Measurements from ENCODE around the gene CPT2.

Gene CPT2

DNA sequence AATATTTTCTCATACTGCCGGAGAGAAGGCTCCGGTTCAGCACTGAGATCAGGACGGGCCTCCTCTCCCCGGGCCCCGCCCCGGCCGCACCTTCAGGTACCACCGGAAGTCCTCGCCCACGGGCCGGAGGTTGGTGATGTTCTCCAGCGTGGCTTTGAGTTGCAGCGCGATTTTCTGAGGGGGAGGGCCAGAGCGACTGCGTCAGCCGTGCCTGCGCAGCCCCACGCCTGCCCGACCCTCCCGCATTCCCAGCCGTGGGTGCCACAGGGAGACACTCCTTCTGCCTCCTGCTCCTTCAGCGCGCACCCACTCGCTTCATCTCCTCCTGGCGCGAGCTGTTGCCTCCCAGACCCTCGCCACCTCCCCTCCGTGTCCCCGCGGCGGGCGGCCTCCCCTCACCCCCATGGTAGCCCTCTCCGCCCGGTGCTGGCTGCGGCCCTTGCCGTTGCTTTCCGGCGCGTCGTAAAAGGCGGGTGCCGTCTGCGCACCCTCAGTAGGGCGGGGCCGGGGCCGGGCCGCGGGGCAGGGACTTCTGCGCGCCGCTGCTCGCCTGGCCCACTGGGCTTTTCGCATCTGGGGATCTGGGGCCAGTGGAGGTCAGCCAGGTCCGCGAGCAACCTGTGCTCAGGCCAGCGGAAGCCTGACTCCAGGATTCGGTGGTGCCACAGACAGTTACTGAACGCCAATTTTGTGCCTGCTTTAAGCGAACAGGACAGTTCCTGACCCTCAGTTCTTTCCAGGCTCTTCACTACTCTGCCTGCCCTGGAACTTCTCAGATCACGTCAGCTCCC is 23.7 kb downstream of the CPT2 start, which contains the start of gene CZIB:
Gene CZIB (minus strand): TSS at position 464 of the 791 bp plus-strand sequence. CDS start 59 bp downstream, at position 405.
- DNase-seq = peak; percentile 97

DNA sequence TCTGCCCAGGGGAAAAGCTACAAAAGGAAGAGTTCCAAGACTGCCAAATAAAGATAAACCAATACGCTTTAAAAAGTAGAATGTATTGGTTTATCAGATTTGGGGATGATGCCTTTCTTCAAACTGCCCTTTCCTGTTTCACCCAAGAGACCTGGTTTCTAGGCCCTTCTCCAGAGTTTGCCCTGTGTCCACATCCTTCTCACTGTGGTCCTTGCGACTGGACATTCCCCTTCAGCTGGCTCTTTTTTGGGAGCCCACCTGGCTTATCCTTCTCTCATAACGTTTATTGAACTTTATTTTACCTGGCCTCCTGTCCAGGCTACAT is 24.3 kb downstream of the CPT2 start:
- no peak for DNase-seq

DNA sequence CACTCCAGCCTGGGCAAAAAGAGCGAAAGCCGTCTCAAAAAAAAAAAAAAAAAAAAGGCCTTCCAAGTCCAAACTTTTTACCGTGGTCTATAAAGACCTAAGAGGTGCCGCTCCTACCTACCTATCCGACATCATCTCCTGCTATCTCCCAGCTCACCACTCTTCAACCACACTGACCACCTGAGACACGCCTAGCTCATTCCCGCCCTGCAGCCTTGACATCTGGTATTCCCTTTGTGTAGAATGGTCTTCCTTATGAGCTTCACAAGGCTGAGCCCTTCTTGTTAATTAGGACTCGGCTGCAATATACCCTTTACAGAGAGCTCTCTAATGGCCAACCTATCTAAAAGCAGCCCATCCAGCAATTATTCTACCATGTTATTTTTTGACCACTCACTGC is 41.0 kb downstream of the CPT2 start:
- no peak for DNase-seq

DNA sequence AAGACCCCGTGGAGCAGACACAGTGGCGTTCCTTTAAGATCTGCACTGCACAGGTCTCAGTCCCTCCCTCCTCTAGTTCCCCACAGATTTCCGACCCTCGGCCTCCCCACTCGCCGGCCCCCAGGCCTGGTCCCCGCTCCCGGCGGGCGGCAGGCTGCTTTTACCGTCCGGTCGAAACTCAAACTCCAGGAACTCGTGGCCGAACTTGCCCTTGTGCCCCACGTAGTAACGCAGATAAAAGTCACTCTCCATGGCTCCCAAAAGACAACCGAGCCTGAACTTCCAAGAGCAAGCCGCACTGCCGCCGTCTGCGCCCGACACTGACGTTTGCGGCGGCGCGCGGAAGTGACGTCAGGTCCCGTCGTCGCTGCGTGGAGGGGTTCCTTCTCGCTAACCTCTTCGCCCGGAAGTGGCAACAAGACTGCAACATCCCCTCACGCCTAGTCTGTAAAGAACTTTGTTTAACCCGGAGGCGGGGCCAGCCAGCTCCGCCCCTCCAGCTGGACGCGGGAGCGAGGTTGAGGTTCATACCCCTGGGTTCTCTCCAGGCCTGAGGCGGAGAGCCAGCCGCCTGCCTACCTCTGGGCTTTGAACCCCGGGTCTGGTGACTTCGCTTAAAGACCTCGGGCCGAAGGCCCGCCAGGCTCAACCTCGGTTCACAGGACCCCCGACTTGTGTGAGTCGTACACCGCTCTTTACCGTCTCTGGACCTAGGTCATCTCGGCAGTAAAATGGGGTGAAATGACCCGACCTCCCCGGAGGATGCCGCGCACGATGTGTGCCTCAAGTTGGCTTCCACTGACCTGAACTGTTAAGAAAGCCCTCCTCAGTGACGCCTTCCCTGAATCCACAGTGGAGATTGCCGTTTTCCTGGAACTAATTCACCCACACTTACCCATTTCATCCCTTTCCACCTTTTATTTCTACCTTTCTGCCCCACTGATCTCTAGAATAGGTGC is 41.9 kb downstream of the CPT2 start, which contains the start of gene MAGOH:
Gene MAGOH (minus strand): TSS at position 322 of the 959 bp plus-strand sequence. CDS start 70 bp downstream, at position 252.
- DNase-seq = peak; percentile 94

DNA sequence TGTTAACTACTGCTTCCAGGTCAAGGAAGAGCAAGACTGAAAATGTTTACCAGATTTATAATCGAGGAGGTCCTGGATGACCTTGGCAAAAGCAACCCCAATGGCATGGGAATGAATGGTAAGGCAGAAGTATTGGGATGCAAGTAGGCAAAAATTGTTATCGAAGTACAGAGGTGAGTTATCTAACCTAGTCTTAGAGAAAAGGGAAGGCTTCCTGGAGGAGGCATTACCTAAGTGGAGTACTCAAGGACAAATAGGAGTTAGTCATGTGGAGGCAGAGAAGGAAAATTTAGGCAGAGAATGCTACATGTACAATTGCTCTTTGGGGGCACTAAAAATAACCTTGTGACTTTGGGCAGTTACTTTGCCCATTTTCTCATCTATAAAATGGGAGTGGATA is 45.2 kb downstream of the CPT2 start:
- no peak for DNase-seq

DNA sequence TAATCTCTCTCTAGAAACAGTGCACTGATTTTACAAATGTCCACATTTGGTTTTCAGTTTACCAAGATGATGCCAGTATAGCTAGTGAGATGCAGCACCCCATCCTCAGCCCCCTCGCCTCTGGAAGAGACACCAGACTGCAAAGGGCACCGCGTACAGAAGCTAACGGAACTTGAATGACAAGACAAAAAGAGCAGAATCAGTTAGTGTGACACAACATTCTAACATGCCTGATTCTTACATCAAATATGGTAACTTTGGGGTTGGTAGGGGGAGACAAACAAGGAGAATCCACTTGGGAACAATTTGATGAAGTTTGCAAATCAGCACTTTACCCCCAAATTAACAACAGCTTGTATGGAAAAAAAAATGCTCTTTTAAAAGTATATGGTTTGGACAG is 45.8 kb downstream of the CPT2 start:
- no peak for DNase-seq

DNA sequence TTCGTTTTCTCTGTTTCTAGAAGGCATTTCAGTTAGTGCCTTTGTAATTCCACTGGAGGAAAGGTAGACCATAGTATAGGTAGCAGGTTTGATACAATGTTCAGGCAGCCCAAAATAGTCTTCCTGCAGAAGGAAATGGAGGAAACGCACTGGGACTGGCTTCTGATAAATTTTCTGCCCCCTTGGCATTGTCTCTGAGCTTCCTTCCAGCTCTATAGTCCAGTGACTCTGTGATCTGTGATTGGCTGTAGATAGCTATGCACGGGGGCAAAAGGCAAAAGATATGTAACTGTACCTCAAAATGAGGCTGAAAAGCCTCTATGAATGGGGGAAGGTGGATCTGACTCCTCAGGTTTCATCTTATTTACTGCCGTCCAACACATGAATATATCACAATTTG is 47.5 kb downstream of the CPT2 start:
- no peak for DNase-seq

DNA sequence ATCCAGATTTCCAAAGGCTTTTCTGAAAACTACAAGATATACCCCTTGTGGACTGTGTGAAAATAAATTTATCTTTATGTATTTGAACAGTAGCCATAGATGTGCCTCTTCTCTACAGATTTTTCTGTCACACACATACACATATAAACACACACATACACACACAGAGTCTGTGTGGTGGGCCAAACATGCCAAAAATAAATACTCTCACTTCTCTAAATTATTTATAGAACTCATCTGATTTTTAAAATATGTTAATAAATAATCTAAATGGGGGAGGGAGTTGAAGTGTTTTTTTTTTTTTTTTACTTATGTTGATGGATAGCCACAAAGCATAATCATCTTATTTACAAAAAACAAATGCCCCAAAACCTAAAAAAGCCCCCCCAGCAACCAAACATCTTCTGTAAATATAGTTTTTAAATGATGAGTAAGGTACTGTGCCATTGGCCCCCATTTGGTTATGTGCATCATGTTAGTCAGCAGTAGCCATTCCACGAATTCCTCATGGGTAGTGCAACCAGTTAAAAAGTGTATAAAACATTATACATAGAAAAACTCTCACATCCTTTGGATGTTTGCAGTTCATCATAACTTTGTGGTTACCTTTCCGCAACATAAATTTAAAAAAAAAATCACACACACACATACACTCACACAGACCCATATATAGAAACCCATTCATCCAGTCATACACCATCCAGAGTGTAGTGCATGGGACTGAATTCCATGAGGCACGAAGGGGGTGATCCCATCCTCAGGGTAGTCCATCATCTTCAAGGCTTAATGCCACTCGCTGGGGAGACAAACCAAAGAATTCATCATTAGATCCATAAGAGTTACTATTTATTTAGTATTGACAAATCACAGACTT is 49.9 kb downstream of the CPT2 start:
- DNase-seq = no peak

DNA sequence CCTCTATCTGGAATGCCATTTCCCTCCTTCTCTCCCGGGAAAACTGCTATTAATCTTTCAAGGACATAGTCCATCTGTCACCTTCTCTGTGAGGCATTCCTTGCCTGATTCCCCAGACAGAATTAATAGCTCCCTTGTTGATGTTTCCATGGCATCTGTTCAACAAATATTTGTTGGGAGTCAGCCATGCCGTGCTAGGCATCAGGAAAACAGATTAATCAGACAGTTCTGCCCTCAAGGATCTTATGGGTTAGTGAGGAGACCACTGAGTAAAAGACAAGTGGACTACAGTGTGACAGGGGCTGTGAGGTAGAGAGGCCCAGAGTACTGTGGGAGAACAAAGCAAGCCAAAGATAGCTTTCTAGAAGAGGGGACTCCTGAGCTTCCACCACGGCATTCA is 53.1 kb downstream of the CPT2 start:
- DNase-seq = no peak

DNA sequence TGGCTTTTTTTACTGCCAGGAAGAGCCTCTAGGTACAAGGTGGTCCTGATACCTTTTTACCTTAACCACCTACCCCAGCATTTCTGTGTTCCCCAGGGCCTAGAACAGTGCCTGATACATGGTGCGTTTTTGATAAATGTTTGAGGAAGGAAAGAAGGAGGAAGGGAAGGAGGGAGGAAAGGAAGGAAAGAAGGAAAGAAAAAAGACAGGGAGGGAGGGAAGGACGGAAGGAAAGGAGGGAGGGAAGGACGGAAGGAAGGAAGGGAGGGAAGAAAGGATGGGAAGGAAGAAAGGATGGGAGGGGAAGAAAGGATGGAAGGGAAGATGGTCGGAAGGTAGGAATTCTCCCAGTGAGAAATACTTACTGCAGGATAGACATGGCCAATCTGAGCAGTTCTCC is 53.7 kb downstream of the CPT2 start:
- no peak for DNase-seq

DNA sequence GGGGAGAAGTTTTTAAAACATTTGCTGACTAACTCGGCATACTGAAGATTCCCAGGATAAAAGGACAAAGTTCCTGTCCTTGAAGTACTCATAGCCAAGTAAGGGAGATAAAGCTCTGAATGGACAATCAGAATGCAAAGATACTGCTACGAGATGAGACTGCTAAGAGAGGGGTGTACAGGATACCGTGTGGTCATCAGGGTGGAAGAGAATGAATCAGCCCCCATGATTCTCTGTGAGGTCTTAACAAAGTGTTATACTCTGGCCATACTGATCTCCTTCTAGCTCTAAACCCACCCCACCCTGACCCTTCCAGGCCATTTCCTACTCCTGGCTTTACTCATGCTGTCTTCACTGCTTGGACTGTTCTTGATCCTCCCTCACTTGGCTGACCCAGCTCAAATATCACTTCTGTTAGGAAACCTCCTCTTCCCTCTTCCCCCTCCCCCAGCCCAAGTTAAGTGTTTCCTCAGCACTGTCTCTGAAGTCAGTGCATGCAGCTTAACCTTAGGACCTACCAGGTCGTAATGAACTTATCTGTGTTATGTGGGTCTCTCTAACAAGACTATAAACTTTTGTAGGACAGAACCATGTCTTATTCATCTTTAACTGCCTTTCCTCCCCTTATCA is 57.5 kb downstream of the CPT2 start:
- DNase-seq = no peak

DNA sequence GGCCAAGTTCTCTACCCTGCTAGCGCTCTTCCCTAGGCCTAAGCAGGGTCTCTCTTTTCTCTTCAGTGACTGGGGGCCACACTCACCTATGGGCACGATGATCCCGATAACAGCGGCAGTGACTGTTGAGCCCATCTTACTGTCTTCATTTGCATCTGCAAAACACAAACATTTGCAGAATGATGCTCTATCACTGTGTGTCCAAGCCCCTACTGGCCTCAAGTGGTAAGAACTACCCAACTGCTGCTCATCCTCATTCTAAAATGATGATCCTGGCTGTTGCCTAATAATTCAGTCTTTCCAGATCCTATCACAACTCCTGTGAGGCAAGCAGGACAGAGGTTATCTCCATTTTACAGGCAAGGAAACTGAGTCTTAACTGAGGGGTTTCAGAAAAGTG is 58.4 kb downstream of the CPT2 start:
- DNase-seq = no peak

DNA sequence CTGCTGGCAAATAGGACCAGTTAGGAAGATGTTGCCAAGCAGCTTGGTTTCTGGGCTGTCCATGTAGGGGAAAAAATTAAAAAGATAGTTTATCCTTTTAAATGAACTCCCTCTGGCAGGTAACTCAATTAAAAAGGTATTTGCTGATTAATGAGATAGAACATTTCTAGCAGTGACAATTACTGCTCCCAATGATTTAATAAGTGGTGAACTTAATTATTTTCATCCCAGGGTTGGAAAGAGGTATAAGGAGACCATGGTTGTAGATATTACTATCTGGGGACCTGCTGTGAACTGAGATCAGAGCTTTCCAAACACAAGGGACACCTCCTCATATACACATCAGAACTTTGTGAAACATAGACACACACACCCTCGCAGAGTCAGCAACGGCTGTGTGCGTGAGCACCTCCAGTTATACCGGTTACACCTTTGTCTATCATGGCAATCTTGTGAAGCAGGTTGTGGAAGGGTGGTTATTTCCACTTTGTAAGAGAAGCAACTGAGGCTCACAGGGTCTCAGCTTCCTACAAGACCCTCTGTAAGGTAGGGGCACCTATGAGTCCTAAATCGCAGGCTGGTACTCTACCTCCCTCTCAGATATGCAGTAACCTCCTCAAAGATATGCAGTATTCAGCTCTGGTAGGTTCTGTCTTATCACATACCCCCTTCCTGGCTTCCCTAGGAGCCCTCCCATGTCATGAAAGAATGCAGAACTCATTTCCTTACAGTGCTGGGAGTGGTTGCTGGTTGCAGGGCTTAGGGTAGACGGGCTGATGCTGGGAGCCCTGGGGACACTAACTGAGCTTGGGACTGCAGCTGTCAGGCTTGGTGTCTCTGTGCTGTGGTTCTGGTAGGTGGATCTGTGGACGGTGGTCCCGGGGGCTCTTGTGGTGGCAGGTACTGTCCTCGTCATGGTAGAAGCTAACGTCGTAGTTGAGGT is 60.2 kb downstream of the CPT2 start:
- no peak for DNase-seq

DNA sequence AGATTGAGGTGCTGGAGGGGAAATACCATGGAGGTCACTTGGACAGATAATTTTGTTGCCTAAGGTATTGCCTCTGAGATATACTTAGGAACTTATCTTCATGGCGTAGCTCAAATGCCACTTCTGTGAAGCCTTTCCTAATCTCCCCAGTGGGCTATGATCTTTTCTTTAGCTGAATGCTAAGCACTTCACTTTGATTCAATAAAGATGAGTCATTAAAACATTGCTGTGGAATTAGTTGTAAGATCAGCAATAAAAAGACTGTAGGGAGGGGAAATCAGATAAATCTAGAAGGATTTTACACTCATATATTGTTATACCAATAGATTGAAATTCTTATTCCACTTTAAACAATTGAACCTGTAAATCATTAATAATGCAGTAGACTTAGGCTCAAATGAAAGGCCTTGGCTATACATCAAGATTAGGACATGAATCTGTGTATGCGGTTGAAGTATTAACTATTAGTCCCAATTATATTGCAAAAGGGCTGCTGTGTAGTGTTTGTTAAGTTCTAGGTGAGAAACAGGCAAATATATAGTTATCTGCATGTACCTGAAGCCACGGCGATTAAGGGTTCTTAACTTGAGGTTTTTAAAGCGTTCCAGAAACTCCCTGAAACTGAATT is 60.9 kb downstream of the CPT2 start:
- no peak for DNase-seq

DNA sequence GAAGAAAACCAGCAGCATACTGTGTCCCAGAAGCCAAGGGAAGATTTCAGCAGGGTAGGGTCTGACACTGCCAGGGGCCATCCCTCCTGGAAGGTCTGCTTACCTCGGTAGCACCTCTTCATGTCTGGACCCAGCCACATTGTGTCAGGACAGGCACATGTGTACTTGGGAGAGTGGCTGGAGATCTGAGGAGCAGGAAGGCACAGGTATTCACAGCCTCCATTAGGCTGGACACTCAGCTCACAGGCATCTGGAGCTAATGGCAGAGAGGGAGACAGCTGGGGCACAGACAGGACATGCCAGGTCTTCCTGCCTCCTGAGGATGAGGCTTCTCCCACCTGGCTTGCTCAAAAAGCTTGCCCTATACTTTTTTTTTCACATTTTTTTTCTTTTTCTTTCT is 61.6 kb downstream of the CPT2 start:
- DNase-seq = no peak

DNA sequence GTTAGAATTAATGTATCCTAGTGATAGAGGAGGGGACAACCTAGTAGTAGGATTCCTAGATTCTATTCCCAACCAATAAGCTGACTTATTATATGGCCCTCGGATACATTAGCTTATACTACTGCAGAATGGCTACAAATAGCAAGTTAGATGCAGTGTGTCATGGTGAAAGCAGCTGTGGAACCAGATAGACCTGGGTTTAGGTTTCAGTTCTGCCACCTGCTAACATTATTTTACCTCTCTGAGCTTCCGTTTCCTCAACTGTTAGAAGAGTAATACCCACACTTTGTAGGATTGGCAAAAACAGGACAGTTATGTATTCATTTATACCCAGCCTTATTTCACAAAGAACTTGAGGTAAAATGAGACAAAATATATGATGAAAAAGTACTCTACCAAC is 63.3 kb downstream of the CPT2 start:
- DNase-seq = no peak

DNA sequence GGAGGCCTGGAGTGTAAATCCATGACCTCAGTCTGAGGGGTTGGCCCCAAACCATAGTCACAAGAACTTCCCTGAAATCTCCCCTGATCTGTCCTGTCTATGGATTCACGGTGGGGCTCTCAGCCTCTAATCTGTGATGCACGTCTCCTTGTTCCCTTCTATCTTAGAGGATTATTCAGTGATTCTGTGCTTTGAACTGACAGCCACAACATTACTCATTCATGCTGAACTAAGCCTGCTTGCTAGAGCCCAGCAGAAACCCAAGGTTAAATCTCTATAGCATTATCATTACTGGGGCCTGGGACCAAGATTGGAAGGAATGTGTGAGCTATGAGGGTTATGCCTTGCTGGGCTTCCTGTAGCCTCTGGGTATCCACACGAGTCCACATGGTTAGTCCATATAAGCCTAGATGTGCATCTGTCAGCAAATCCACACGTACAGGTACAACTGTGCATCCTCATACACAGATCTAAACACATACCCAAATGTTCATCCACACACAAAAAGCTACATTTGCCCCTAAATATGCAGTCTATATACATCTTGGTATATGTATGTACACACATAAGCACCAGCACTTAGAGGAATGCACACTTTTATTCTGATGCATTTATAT is 64.1 kb downstream of the CPT2 start:
- DNase-seq = no peak

DNA sequence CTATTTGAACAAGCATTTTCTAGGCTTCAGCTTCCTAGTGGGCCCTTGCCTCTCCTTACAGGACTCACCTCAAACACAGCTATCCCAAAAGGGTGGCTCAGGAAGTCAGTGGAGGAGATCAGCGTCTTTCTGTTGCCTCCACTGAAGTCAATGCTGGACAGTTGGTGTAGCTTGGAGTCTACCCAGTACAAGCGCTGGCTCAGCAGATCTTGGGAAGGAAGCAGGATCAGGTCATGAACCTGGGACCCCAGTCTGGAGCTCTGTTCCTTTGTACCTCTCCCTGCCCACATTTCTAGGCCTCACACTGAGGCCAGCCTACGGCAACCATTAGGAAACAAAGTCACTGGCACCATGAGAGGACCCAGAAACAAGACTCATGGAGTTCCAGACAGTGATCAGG is 65.4 kb downstream of the CPT2 start:
- DNase-seq = no peak
